ENCODE data around the gene MUC22. TPM values are rescaled to one million over a fixed set of nuclear protein-coding genes. Genes with fewer than 3 reads are reported as not detected.
"Not testable (repeated sequence)": the region's sequence is repeated elsewhere in the genome, so short reads cannot be mapped to it uniquely, and the experiment has no call there.

MUC22 gene
- total and polyA plus RNA-seq, 11 donors = 0.01 to 0.49 (median 0.20) TPM; not detected in 1

DNA sequence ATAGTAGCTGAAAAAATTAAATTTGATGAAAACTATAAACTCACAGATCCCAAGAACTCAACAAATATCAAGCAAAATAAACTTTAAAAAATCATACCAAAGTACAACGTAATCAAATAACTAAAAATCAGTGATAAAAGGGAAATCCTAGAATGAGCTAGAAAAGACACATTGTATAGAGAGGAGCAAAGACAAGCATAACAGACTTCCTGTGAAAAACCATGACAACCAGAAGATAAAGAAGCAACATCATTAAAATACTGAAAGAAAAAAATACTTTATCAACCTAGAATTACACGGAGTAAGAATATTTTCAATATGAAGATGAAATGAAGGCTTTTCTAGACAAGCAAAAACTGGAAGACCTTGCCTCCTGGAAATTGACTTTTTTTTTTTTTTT lies 9.8 kb downstream of the MUC22 start:
- H3K4me3 ChIP-seq = no peak overlapping the region
- H3K9me3 ChIP-seq = peaks cover 0 to 10% (median 0%) of the 10 kb centered on the region in 12 donors
- H3K4me1 ChIP-seq = no peaks in the 10 kb centered on the region
- H3K27me3 ChIP-seq = peaks cover 0 to 5% (median 0%) of the 10 kb centered on the region in 9 donors
- TF ChIP-seq POLR2A (IDR thresholded peaks at IDR 0.05) = no peak
- TF ChIP-seq, protein P1, sequence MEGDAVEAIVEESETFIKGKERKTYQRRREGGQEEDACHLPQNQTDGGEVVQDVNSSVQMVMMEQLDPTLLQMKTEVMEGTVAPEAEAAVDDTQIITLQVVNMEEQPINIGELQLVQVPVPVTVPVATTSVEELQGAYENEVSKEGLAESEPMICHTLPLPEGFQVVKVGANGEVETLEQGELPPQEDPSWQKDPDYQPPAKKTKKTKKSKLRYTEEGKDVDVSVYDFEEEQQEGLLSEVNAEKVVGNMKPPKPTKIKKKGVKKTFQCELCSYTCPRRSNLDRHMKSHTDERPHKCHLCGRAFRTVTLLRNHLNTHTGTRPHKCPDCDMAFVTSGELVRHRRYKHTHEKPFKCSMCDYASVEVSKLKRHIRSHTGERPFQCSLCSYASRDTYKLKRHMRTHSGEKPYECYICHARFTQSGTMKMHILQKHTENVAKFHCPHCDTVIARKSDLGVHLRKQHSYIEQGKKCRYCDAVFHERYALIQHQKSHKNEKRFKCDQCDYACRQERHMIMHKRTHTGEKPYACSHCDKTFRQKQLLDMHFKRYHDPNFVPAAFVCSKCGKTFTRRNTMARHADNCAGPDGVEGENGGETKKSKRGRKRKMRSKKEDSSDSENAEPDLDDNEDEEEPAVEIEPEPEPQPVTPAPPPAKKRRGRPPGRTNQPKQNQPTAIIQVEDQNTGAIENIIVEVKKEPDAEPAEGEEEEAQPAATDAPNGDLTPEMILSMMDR (IDR thresholded peaks at IDR 0.05) = no peak
- no peak overlapping the region for H3K27ac ChIP-seq
- 51 to 67% (median 59%) methylated on average over 2 of the region's 2 CpGs for WGBS, 4 donors
- H3K36me3 ChIP-seq = no peaks in the 10 kb centered on the region
- no peak for DNase-seq
- no peak for ATAC-seq
- intact Hi-C loops (cut with DNase I) = no loop called here

DNA sequence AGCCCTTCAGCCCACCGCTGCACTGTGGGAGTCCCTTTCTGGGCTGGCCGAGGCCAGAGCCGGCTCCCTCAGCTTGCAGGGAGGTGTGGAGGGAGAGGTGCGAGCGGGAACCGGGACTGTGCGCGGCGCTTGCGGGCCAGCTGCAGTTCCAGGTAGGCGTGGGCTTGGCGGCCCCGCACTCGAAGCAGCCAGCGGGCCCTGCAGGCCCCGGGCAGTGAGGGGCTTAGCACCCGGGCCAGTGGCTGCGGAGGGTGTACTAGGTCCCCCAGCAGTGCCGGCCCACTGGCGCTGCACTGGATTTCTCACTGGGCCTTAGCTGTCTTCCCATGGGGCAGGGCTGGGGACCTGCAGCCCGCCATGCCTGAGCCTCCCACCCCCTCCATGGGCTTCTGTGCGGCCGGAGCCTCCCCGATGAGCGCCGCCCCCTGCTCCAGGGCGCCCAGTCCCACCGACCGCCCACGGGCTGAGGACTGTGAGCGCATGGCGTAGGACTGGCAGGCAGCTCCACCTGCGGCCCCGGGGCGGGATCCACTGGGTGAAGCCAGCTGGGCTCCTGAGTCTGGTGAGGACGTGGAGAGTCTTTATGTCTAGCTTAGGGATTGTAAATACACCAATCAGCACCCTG lies 10.5 kb downstream of the MUC22 start:
- H3K4me1 ChIP-seq; H3K9me3 ChIP-seq; DNase-seq; H3K27ac ChIP-seq; ATAC-seq; intact Hi-C loops (cut with DNase I); H3K27me3 ChIP-seq; H3K4me3 ChIP-seq; H3K36me3 ChIP-seq: not testable (repeated sequence)
- WGBS, 4 donors = 81 to 97% (median 87%) methylated on average over 6 to 36 of the region's 36 CpGs

DNA sequence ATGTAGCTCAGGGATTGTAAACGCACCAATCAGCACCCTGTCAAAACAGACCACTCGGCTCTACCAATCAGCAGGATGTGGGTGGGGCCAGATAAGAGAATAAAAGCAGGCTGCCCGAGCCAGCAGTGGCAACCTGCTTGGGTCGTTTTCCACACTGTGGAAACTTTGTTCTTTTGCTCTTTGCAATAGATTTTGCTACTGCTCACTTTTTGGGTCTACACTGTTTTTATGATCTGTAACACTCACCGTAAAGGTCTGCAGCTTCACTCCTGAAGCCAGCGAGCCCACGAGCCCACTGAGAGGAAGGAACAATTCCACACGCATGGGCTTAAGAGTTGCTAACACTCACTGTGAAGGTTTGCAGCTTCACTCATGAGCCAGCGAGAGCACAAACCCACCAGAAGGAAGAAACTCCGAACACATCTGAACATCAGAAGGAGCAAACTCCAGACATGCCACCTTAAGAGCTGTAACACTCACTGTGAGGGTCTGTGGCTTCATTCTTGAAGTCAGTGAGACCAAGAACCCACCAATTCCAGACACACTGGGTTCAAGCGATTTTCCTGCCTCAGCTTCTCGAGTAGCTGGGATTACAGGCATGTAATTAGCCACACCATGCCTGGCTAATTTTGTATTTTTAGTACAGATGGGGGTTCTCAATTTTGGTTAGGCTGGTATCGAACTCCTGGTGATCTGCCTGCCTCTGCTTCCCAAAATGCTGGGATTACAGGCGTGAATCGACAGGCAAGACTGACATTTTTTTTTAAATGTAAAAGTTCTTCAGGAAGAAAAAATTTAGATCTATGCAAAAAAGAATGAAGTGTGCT lies 11.6 kb downstream of the MUC22 start:
- H3K36me3 ChIP-seq; ATAC-seq; intact Hi-C loops (cut with DNase I); H3K4me3 ChIP-seq; H3K27ac ChIP-seq; DNase-seq; H3K4me1 ChIP-seq; H3K27me3 ChIP-seq; H3K9me3 ChIP-seq: not testable (repeated sequence)
- WGBS, 4 donors = 75 to 80% (median 80%) methylated on average over 15 of the region's 15 CpGs

DNA sequence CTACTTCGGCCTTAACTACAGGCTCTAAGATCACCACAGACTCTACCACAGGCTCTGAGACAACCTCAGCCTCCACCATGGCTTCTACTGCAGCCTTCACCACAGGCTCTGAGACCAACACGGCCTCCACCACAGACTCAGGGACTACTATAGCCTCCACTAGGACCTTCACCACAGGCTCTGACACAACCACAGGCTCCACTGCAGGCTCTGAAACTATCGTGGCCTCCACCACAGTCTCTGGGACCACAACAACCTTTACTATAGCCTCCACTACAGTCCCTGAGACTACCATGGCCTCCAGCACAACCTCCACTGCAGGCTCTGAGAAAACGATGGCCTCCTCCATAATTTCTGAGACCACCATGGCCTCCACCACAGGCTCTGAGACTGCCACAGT lies 15.3 kb downstream of the MUC22 start:
- no peaks in the 10 kb centered on the region for H3K9me3 ChIP-seq
- H3K27me3 ChIP-seq = no peaks in the 10 kb centered on the region
- DNase-seq = no peak
- intact Hi-C loops (cut with DNase I) = no loop called here
- no peak for ATAC-seq
- no peaks in the 10 kb centered on the region for H3K36me3 ChIP-seq
- H3K27ac ChIP-seq = no peak overlapping the region
- 69 to 93% (median 78%) methylated on average over 4 of the region's 4 CpGs for WGBS, 4 donors
- H3K4me1 ChIP-seq = no peaks in the 10 kb centered on the region
- TF ChIP-seq, protein P1 (IDR thresholded peaks at IDR 0.05) = no peak
- no peak for TF ChIP-seq POLR2A (IDR thresholded peaks at IDR 0.05)
- H3K4me3 ChIP-seq = no peak overlapping the region

DNA sequence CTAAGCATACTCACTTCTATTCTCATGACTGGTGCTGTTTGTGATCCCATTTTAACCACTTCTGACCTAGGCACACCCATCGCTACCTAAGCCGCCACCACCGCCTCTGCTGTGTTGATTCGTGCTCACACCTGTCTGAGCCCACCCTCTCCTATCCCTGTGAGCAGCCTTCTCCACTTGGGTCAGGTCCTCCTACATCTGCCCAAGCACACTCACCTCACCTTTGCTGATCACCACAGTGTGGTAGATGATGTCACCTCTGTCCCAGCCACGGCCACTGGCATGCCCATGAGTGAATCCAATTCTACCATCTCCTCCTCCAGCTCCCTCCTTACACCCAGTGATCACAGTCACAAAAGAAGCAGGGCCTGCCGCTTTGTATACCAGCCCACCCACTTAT lies 20.8 kb downstream of the MUC22 start:
- intact Hi-C loops (cut with DNase I) = no loop called here
- no peaks in the 10 kb centered on the region for H3K36me3 ChIP-seq
- DNase-seq = no peak
- no peak for ATAC-seq
- no peaks in the 10 kb centered on the region for H3K9me3 ChIP-seq
- no peak for TF ChIP-seq POLR2A (IDR thresholded peaks at IDR 0.05)
- TF ChIP-seq, protein P1 (IDR thresholded peaks at IDR 0.05) = no peak
- H3K4me3 ChIP-seq = no peak overlapping the region
- WGBS, 4 donors = 84 to 89% (median 88%) methylated on average over 6 of the region's 6 CpGs
- no peak overlapping the region for H3K27ac ChIP-seq
- H3K27me3 ChIP-seq = no peaks in the 10 kb centered on the region
- H3K4me1 ChIP-seq = no peaks in the 10 kb centered on the region
